Kidney epithelial cell (primary cell): ENCODE results near the gene SLC25A23. TPM values are rescaled to one million over a fixed set of nuclear protein-coding genes. Genes with fewer than 3 reads are reported as not detected.
A peak's percentile ranks its signal among the peaks of the same experiment; 100 is the strongest.

ENCODE experiments used
- DNase-seq: peaks from one replicate; pipeline ENCODE4 v3.0.0-alpha.2; 2010; ENCODE audit warnings: low read depth
- H3K27me3 ChIP-seq: 2 replicates; pipeline ENCODE4 v1.6.0; 2011; ENCODE audit warnings: low read length; ENCODE audit not compliant: control insufficient read depth, insufficient read depth
- H3K36me3 ChIP-seq: 2 replicates; pipeline ENCODE4 v1.5.1; 2011; ENCODE audit warnings: low read length; ENCODE audit not compliant: control insufficient read depth, insufficient read depth
- H3K4me3 ChIP-seq: 2 replicates; pipeline ENCODE4 v1.5.1; 2011; ENCODE audit warnings: low read depth, mild to moderate bottlenecking, control low read depth, low read length
- CTCF ChIP-seq: IDR thresholded peaks from 2 replicates; pipeline ENCODE4 v1.5.1; 2011; ENCODE audit warnings: mild to moderate bottlenecking, moderate library complexity, low read length, control low read depth, inconsistent platforms; ENCODE audit not compliant: insufficient read depth, poor library complexity, severe bottlenecking
- total RNA-seq: library from RNA; depleted of rRNA; stranded (reverse); fragments of >200 nt; gene quantifications from 2 replicates; pipeline ENCODE4 v1.2.3, GENCODE V29; 2015

Gene SLC25A23
- total RNA-seq, 1 donor from 2014 or later: 68.6 TPM

- DNase-seq: no peak
- no peak for TF ChIP-seq CTCF
These were observed 10.6 kb upstream of the SLC25A23 start for GRCh38 chr19:6470173-6470572.

GRCh38 chr19:6467384-6467783, 7.8 kb upstream of the SLC25A23 start:
- no peaks in the 10 kb centered on the region for H3K27me3 ChIP-seq
- H3K36me3 ChIP-seq: no peaks in the 10 kb centered on the region
- no peak for TF ChIP-seq CTCF
- no peak for DNase-seq
- no peak overlapping the region for H3K4me3 ChIP-seq

More at GRCh38 chr19:6470173-6470572, 10.6 kb upstream of the SLC25A23 start:
- no peaks in the 10 kb centered on the region for H3K36me3 ChIP-seq
- H3K27me3 ChIP-seq: peaks cover 3% of the 10 kb centered on the region
- H3K4me3 ChIP-seq: no peak overlapping the region

GRCh38 chr19:6466526-6467248, 7.1 kb upstream of the SLC25A23 start:
- Histone ChIP-seq H3K36me3 (no peaks in the 10 kb centered on the region), H3K27me3 (no peaks in the 10 kb centered on the region), H3K4me3 (no peak overlapping the region)
- DNase-seq: no peak
- TF ChIP-seq CTCF: no peak

GRCh38 chr19:6465663-6466062, 6.1 kb upstream of the SLC25A23 start:
- no peak for TF ChIP-seq CTCF
- Histone ChIP-seq H3K4me3 (no peak overlapping the region), H3K36me3 (no peaks in the 10 kb centered on the region), H3K27me3 (no peaks in the 10 kb centered on the region)
- DNase-seq: no peak

- Histone ChIP-seq H3K4me3 (peak overlapping the region; percentile 58), H3K36me3 (no peaks in the 10 kb centered on the region), H3K27me3 (no peaks in the 10 kb centered on the region)
- DNase-seq: no peak
- no peak for TF ChIP-seq CTCF
These were observed 5.4 kb upstream of the SLC25A23 start for GRCh38 chr19:6465006-6465405.
